HUES64 (cell line): ENCODE data around the gene HSP90AA1.

ENCODE experiments used
- H3K27ac ChIP-seq: 2 replicates; pipeline ENCODE4 v1.7.0; 2013; ENCODE audit warnings: low read depth, low read length, inconsistent platforms
- H3K27me3 ChIP-seq: 2 replicates; pipeline ENCODE4 v1.6.1; 2013; ENCODE audit warnings: mild to moderate bottlenecking, low read length; ENCODE audit not compliant: insufficient read depth
- H3K36me3 ChIP-seq: 2 replicates; pipeline ENCODE4 v1.6.1; 2013; ENCODE audit warnings: mild to moderate bottlenecking, low read length; ENCODE audit not compliant: insufficient read depth
- H3K4me1 ChIP-seq: 2 replicates; pipeline ENCODE4 v1.6.1; 2013; ENCODE audit warnings: mild to moderate bottlenecking, low read length, moderate library complexity; ENCODE audit not compliant: insufficient read depth
- H3K4me3 ChIP-seq: 2 replicates; pipeline ENCODE4 v1.5.1; 2013; ENCODE audit warnings: mild to moderate bottlenecking, low read length, moderate library complexity
- H3K9ac ChIP-seq: 2 replicates; pipeline ENCODE4 v1.6.1; 2013; ENCODE audit warnings: mild to moderate bottlenecking, low read depth, low read length
- H3K9me3 ChIP-seq: 2 replicates; pipeline ENCODE4 v1.6.1; 2013; ENCODE audit warnings: low read depth, low read length; ENCODE audit not compliant: insufficient read depth
- WGBS: fragments of 150-250, 120-280 bp; methylation state at CpG from one replicate; pipeline ENCODE4 v1.1.7; 2013; ENCODE audit warnings: missing lambda C conversion rate; 5-methylcytosine and 5-hydroxymethylcytosine counted together

HSP90AA1 gene

DNA sequence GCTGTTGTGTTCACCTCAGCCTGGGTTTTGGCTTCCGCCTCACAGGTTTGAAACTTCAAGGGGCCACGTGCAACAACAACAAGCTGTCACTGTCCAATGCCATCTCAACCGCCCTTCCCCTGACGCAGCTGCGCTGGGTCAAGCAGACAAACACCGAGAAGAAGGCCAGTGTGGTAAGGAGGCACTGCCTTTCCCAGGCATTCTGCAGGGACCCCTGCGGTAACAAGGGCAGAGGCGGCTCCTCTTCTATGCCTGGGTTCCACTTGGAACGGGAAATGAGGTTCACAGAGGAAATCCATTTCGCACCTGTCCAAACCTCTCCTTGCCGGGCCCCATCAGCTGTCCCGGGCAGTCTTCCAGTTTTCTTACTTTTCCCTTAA, 36.8 kb downstream of the HSP90AA1 start:
- Histone ChIP-seq H3K9me3 (no peaks in the 10 kb centered on the region), H3K4me3 (no peak overlapping the region), H3K36me3 (peaks cover 66% of the 10 kb centered on the region), H3K27ac (no peak overlapping the region), H3K27me3 (no peaks in the 10 kb centered on the region), H3K9ac (no peak overlapping the region), H3K4me1 (no peaks in the 10 kb centered on the region)
- WGBS: 95% methylated on average over 12 of the region's 12 CpGs

DNA sequence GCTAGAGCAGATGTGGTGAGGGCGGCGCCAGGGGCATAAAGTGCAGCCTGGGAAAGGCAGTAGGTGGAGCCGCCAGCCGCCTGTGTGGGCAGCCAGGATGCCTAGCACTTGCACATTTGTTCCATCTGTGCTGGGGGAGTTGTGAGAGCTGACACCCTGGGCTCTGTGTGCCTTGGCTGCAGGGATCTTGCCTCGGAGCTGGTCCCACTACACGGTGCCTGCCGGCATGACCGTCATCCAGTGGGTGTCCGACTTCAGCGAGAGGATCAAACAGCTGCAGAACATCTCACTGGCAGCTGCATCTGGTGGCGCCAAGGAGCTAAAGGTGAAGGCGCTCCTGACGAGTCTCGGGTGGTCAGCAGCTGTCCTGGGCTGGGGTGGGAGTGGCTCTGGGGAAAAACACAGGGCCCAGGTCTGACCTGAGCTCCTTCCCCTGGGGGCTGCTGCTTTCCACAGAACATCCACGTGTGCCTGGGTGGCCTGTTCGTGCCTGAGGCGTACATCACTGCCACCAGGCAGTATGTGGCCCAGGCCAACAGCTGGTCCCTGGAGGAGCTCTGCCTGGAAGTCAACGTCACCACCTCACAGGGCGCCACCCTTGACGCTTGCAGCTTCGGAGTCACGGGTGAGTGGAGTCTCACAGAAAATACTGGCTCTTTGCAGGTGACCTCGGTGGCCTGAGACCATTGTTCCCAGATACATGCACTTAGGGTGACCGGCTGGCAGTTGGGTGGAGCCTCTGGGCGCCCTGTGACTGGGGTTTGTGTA, 37.4 kb downstream of the HSP90AA1 start:
- H3K4me1 ChIP-seq: no peaks in the 10 kb centered on the region
- 95% methylated on average over 25 of the region's 25 CpGs for WGBS
- H3K27me3 ChIP-seq: no peaks in the 10 kb centered on the region
- peaks cover 71% of the 10 kb centered on the region for H3K36me3 ChIP-seq
- no peak overlapping the region for H3K4me3 ChIP-seq
- H3K27ac ChIP-seq: no peak overlapping the region
- H3K9ac ChIP-seq: no peak overlapping the region
- H3K9me3 ChIP-seq: no peaks in the 10 kb centered on the region

DNA sequence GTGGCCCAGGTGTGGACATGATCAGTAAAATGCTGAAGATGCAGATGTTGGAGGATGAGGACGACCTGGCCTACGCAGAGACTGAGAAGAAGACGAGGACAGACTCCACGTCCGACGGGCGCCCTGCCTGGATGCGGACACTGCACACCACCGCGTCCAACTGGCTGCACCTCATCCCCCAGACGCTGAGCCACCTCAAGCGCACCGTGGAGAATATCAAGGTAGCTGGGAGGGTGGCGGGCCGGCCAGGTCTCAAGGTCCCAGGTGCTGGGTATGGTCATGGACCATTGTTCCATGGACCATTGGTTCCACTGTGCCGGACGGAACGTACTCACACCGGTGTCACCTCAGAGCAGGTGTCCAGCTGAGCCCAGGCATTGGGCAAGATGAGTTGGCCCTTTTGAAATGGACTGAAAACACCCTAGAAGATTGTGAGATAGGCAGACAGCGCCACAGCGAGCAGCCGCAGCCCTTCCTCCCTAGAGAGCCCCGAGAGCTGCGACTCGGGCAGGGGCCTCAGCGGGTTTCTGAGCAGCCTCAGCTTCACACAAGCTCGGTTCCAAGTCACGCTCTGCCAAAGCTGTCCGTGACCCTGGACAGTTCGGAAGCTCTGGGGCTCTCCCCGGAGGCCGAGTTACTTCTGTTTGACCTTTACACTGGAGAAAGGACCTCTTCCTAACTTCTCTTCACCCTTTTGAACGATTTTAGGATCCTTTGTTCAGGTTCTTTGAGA, 38.9 kb downstream of the HSP90AA1 start:
- no peak overlapping the region for H3K4me3 ChIP-seq
- no peaks in the 10 kb centered on the region for H3K4me1 ChIP-seq
- H3K27ac ChIP-seq: no peak overlapping the region
- peaks cover 86% of the 10 kb centered on the region for H3K36me3 ChIP-seq
- no peaks in the 10 kb centered on the region for H3K27me3 ChIP-seq
- WGBS: 93% methylated on average over 33 of the region's 33 CpGs
- H3K9ac ChIP-seq: no peak overlapping the region
- H3K9me3 ChIP-seq: no peaks in the 10 kb centered on the region

DNA sequence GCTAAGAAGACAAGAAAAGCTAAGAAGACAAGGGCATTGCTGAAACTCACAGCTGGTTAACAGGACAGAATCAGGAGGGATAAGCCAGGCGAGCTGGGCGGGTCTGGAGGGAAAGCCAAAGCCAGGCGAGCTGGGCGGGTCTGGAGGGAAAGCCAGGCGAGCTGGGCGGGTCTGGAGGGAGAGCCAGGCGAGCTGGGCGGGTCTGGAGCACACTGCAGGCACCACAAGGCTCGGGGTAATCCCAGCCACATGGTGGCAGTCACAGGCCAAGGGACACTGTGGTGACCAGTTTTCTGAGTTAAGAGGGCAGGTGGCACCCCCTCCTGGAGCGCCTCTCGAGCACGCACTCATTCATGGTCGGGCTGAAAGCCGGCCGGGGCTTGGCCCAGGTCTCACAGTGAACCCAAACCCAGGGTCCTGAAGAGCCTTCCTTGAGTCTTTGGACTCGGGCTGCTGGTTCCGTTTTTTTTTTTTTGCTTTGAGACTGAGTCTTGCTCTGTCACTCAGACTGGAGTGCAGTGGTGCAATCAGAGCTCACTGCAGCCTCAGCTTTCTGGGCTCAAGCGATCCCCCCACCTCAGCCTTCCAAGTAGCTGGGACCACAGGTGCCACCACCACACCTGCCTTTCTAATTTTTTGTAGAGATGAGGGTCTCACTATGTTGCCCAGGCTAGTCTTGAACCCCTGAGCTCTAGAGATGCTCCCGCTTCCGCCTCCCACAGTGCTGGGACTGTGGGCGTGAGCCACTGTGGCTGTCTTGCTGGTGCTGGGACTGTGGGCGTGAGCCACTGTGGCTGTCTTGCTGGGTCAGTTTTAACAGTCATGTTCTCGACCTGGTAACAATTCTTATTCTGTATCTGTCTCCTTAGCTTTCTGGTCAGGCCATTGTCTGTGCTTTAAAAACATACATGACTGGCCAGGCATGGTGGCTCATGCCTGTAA, 40.2 kb downstream of the HSP90AA1 start:
- H3K27ac ChIP-seq: no peak overlapping the region
- WGBS: 60% methylated on average over 23 of the region's 23 CpGs

DNA sequence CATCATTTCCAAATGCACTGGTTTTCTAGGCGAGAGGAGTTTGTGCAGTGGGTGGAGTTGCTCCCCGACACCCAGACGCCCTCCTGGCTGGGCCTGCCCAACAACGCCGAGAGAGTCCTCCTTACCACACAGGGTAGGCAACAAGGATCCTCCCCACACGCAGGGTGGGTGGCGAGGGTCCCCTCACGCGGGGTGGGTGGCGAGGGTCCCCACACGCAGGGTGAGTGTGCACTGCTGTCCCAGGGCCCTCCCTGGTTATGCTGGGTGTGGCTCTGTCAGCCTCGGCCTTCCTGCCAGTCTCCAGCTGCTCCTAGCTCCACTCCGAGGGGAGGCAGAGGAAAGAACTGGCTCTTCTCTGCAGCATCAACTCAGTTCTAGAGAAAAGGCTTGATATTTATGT, 42.3 kb downstream of the HSP90AA1 start:
- no peaks in the 10 kb centered on the region for H3K9me3 ChIP-seq
- no peak overlapping the region for H3K27ac ChIP-seq
- no peak overlapping the region for H3K4me3 ChIP-seq
- H3K36me3 ChIP-seq: peaks cover 88% of the 10 kb centered on the region
- H3K9ac ChIP-seq: no peak overlapping the region
- H3K27me3 ChIP-seq: no peaks in the 10 kb centered on the region
- WGBS: 90% methylated on average over 13 of the region's 13 CpGs
- no peaks in the 10 kb centered on the region for H3K4me1 ChIP-seq

More for the DNA sequence above, 40.2 kb downstream of the HSP90AA1 start:
- H3K4me3 ChIP-seq: no peak overlapping the region
- no peaks in the 10 kb centered on the region for H3K9me3 ChIP-seq
- no peaks in the 10 kb centered on the region for H3K27me3 ChIP-seq
- H3K9ac ChIP-seq: no peak overlapping the region
- H3K36me3 ChIP-seq: peaks cover 86% of the 10 kb centered on the region
- no peaks in the 10 kb centered on the region for H3K4me1 ChIP-seq

GRCh38 chr14:102043251-102044025, 43.4 kb downstream of the HSP90AA1 start:
- no peak overlapping the region for H3K9ac ChIP-seq
- peaks cover 88% of the 10 kb centered on the region for H3K36me3 ChIP-seq

DNA sequence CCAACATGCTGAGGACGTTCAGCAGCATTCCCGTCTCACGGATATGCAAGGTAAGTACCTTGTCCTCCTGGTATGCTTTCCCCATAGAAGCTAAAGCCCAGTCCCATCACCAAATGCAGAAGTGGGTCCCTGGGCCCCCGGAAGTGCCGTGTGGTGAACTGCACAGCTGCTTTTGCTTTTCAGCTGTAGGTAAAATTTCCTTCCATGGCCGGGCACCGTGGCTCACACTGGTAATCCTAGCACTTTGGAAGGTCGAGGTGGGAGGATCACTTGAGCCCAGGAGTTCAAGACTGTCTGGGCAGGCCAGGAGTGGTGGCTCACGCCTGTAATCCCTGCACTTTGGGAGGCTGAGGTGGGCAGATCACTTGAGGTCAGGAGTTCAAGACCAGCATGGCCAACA, 44.1 kb downstream of the HSP90AA1 start:
- H3K27me3 ChIP-seq: no peaks in the 10 kb centered on the region
- H3K9me3 ChIP-seq: no peaks in the 10 kb centered on the region
- WGBS: 95% methylated on average over 9 of the region's 9 CpGs
- no peaks in the 10 kb centered on the region for H3K4me1 ChIP-seq
- no peak overlapping the region for H3K27ac ChIP-seq
- H3K4me3 ChIP-seq: no peak overlapping the region
- H3K9ac ChIP-seq: no peak overlapping the region
- H3K36me3 ChIP-seq: peaks cover 88% of the 10 kb centered on the region

More at GRCh38 chr14:102043251-102044025, 43.4 kb downstream of the HSP90AA1 start:
- Histone ChIP-seq H3K4me1 (no peaks in the 10 kb centered on the region), H3K27me3 (no peaks in the 10 kb centered on the region), H3K4me3 (no peak overlapping the region), H3K9me3 (no peaks in the 10 kb centered on the region), H3K27ac (no peak overlapping the region)
- WGBS: 97% methylated on average over 20 of the region's 22 CpGs

DNA sequence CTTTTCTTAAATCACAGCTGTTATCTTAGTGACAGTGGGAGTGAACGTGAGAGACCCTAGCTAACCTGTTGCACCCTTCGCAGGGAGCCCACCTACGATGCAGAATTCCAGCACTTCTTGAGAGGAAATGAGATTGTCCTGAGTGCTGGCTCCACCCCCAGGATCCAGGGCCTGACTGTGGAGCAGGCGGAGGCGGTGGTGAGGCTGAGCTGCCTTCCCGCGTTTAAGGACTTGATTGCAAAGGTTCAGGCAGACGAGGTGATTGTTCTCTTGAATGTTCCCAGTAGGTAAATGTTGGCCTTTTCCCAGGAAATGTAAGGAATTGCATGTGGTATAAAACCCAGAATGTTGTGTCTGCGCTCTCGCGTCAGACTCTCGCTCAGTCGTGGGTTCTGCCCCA, 46.7 kb downstream of the HSP90AA1 start:
- Histone ChIP-seq H3K4me1 (no peaks in the 10 kb centered on the region), H3K27me3 (no peaks in the 10 kb centered on the region), H3K9me3 (no peaks in the 10 kb centered on the region), H3K36me3 (peaks cover 99% of the 10 kb centered on the region), H3K27ac (no peak overlapping the region), H3K9ac (no peak overlapping the region), H3K4me3 (no peak overlapping the region)
- 94% methylated on average over 13 of the region's 13 CpGs for WGBS

- Histone ChIP-seq H3K36me3 (peaks cover 98% of the 10 kb centered on the region), H3K4me3 (no peak overlapping the region), H3K27me3 (no peaks in the 10 kb centered on the region), H3K4me1 (no peaks in the 10 kb centered on the region), H3K27ac (no peak overlapping the region), H3K9ac (no peak overlapping the region), H3K9me3 (no peaks in the 10 kb centered on the region)
- WGBS: 96% methylated on average over 16 of the region's 16 CpGs
Observed at GRCh38 chr14:102039157-102039556, 47.7 kb downstream of the HSP90AA1 start.

DNA sequence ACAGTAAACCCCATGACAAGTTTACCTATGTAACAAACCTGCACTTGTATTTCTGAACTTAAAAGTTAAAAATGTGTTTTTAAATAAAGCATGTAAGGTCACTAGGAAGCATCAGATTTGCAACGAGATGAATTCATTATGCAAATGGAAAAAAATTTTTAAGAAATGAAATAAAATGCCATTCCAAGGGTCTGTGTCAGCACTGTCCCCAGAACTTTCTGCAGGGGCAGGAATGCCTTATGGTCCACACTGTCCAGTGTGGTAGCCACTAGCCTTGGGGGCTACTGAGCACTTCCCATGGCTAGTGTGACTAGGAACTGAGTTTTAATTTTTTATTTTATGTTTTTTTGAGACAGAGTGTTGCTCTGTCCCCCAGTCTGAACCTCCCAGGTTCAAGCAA, 49.2 kb downstream of the HSP90AA1 start:
- Histone ChIP-seq H3K4me3 (no peak overlapping the region), H3K27me3 (no peaks in the 10 kb centered on the region), H3K9ac (no peak overlapping the region), H3K27ac (no peak overlapping the region), H3K36me3 (peaks cover 98% of the 10 kb centered on the region), H3K4me1 (no peaks in the 10 kb centered on the region), H3K9me3 (no peaks in the 10 kb centered on the region)
- 100% methylated on average over 1 of the region's 1 CpG for WGBS
